CD4-positive, alpha-beta T cell treated with Interleukin-17A for 1 hour (primary cell): Measurements from ENCODE around the gene MGST2.
A peak's percentile ranks its signal among the peaks of the same experiment; 100 is the strongest.
"Not testable (repeated sequence)": the region's sequence is repeated elsewhere in the genome, so short reads cannot be mapped to it uniquely, and the experiment has no call there.

Experiments used
- DNase-seq: peaks from one replicate; pipeline ENCODE4 v3.0.0-alpha.2; 2020

The MGST2 gene

DNA sequence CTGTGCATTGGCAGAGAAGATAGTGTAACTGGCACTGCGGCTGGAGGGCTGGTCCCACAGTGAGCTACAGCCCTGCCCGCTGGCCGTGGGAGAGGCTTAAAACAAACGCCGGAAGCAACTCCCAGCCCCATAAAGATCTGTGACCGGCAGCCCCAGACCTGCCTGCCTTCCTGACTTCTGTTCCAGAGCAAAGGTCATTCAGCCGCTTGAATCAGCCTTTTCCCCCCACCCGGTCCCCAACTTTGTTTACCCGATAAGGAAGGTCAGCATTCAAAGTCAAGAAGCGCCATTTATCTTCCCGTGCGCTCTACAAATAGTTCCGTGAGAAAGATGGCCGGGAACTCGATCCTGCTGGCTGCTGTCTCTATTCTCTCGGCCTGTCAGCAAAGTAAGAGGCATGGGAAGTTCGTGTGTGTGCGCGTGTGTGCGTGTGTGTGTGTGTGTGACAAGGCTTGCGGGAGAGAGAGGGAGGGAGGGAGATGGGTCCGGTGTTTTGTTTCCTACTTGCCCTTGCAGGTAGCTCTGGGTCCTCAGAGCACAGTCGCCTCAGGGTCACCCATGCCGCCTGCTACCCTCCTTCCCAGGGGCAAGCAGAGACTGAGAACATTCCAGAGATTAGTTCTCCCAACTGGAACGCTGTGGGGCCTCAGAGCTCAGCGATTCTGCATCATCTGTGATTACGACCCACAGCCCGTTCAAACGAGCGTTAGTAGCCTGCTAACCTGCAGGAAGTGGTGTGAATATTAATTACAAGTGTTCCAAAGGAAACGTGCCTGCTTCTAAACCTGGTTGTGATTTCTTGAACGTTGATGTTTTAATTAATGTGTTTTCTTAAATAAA, at the start of gene MGST2:
Gene MGST2, plus strand, starts transcription at position 130 of the 840 bp plus-strand sequence. Its CDS starts 201 bp downstream, at position 331.
- peak; percentile 35 for DNase-seq

GRCh38 chr4:139617702-139618490, 47.7 kb upstream of the MGST2 start:
- DNase-seq, result no peak

DNA sequence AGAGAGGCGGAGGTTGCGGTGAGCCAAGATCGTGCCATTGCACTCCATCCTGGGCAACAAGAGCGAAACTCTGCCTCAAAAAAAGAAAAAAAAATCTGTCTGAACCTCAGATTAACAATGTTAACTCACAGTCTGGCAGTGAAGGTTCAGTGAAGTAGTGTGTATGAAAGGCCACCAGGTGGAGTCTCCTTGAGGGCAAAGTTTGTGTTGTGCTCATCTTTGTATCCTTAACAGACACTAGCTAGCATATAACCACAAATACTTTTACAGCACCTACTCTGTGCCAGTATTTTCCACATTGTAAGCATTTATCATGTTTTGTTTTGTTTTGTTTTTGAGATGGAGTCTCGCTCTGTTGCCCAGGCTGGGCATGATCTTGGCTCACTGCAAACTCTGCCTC, 46.0 kb upstream of the MGST2 start:
- no peak for DNase-seq

DNA sequence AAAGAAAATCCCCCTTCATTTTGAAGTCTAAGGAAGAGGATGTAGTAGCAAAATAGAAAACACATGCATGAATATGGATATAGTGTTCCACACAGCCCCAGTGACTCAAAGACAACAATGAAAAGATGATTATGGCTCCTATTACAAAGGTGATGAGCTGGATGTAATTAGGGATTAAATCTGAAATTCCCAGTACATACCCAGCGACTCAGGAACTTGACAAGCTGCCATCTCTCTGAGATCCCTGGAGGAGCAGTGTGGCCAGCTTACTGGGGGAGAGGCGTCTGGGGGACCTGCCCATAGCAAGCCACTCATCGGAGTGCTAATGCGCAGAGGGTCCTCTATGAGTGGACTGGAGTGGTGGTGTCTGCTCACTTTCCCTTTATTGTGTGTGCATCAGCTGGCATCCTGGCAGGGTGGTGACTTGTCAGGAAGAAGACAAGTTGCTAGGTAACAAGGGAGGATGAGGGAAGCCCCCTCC, 42.7 kb upstream of the MGST2 start:
- DNase-seq, result no peak

- no peak for DNase-seq
These were observed 41.1 kb upstream of the MGST2 start for GRCh38 chr4:139624441-139625092.

GRCh38 chr4:139625093-139625455, 40.5 kb upstream of the MGST2 start:
- DNase-seq, result no peak

- no peak for DNase-seq
These were observed 40.1 kb upstream of the MGST2 start for GRCh38 chr4:139625482-139625881.

DNA sequence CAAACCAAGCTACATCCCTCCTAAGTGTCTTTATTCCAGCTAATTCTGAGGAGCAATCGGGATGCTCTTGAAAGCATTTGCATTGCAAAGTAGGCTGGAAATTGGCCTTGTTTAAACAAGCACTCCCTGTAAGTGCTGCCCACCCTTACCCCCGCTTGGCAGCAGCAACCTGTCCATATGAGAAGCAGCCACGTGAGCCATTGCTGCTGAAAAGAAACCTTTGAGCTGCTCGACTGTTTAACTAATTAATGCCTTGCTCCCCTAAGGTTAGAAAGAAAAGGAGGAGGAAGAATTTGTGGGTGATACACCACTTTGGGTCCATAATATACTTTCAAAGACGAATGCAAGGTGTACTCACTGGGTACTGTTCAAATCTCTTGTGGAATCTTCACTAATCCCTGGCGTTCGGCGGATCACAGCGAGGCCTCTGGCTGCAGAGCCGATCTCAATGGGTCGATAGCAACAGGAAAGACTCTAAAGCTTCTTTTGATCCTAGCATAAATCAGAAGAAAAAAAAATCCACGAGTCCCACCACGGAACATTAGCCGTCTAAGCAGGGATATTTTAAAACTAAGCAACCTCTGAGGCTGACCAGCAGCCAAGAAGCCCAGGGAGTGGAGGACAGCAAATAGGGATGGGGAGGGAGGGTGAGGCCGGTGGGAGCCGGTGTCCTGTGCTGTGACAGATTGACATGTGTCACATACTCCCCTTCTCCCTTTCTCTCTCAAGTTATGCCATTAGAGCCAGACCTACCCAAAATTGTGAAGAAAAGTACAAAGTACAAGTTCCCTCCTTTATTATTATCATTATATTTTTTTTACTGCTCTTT, 37.2 kb upstream of the MGST2 start:
- DNase-seq, result no peak

- DNase-seq, result no peak
These were observed 36.0 kb upstream of the MGST2 start for GRCh38 chr4:139629436-139630125.

- DNase-seq, result no peak
These were observed 35.5 kb upstream of the MGST2 start for GRCh38 chr4:139630126-139630495.

DNA sequence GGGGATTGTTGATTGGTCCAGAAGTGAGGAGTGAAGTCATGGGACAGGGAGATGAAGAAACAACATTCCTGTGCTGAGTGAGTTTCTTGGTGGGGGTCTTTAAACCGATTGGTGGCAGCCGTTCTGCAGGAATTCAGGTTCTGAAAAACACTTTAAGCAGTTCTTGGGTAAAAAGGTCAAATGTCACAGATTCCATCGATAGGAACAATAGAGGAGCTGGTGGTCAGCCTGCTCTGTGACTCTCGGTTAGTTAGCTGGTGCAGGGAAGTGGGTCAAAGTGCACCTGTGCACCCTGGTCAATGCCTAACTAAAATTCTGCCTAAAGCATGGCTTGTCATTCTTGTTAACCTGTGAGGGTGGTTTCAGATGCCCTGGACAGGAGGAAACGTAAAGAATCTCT, 34.6 kb upstream of the MGST2 start:
- no peak for DNase-seq

- DNase-seq, result no peak
These were observed 33.8 kb upstream of the MGST2 start for GRCh38 chr4:139631791-139632190.

- not testable (repeated sequence) for DNase-seq
These were observed 32.9 kb upstream of the MGST2 start for GRCh38 chr4:139632739-139633138.

DNA sequence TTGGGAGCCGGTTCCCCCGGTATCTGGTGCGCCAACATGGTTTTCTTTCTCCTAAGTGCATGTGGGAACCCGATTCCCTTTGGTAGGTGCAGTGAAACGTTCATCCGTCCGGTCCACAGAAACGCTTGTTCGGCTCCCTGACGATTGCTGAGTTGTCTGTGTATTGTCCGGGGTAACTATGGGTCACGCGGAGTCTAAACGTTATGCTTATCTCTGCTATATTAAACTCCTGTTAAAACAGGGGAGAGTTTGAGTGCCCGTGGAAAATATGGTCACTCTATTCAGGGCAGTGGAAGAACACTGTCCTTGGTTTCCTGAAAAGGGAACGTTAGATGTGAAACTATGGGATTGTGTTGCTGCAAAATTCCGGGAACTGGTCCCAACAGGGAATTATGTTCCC, 32.4 kb upstream of the MGST2 start:
- DNase-seq, result no peak

- no peak for DNase-seq
These were observed 32.0 kb upstream of the MGST2 start for GRCh38 chr4:139633661-139634060.

DNA sequence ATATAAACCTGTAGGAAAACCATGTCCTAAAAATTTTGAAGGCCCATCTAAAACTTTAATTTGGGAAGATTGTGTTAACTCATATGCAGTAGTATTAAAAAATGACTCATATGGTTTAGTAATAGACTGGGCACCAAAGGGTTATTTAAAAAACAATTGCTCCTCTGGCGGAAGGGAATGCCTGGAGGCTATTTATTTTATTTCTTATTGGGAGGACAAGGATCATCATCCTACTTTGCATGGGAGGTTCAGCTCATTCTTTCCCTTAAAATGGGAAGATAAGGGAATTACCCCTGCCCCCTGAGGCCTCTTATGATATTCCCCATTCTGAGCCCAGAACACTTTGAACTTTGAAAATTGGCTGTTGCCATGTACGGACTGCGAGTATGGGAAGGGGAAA, 29.7 kb upstream of the MGST2 start:
- DNase-seq, result no peak

- DNase-seq, result not testable (repeated sequence)
These were observed 27.3 kb upstream of the MGST2 start for GRCh38 chr4:139638306-139638705.

DNA sequence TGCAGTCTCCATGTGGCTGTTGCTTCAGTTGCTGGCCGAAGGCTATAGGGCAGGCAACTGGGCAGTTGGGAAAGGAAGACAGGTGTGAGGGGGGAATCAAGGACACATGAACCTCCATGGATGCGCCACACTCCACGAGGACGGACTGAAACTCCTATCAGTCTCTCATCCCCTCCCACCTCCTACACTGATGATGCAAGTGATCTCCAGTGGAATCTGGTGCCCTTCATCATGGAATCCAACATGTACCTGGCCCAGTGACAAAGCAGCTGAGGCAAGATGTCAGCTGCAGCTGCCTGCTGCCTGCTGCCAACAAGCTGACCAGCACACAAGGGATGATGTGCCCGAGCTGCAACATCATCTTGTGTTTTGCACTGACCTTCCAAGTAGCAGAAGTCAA, 26.0 kb upstream of the MGST2 start:
- no peak for DNase-seq

GRCh38 chr4:139641218-139641617, 24.4 kb upstream of the MGST2 start:
- no peak for DNase-seq

- DNase-seq, result no peak
These were observed 23.3 kb upstream of the MGST2 start for GRCh38 chr4:139642364-139642763.

- no peak for DNase-seq
These were observed 22.4 kb upstream of the MGST2 start for GRCh38 chr4:139643042-139643895.
